Skin epidermis (tissue), 12 donors: Measurements from ENCODE around the gene PARVB.
"Not testable (repeated sequence)": the region's sequence is repeated elsewhere in the genome, so short reads cannot be mapped to it uniquely, and the experiment has no call there.

Source experiments
- H3K27ac ChIP-seq, 21 experiments: fragments of 200-600 bp; sonication (generic) in 11 of 21; one replicate each; pipeline ENCODE4 v1.5.0; 2020; ENCODE audit warnings: mild to moderate bottlenecking in 3 of 21, inconsistent platforms in 2 of 21, moderate library complexity in 2 of 21
- H3K4me3 ChIP-seq, 7 experiments: fragments of 200-600 bp; sonication (generic) in 2 of 7; one replicate each; pipeline ENCODE4 v1.5.0; 2020; ENCODE audit warnings: inconsistent platforms in 2 of 7, mild to moderate bottlenecking in 2 of 7, moderate library complexity in 1 of 7

Gene PARVB

DNA sequence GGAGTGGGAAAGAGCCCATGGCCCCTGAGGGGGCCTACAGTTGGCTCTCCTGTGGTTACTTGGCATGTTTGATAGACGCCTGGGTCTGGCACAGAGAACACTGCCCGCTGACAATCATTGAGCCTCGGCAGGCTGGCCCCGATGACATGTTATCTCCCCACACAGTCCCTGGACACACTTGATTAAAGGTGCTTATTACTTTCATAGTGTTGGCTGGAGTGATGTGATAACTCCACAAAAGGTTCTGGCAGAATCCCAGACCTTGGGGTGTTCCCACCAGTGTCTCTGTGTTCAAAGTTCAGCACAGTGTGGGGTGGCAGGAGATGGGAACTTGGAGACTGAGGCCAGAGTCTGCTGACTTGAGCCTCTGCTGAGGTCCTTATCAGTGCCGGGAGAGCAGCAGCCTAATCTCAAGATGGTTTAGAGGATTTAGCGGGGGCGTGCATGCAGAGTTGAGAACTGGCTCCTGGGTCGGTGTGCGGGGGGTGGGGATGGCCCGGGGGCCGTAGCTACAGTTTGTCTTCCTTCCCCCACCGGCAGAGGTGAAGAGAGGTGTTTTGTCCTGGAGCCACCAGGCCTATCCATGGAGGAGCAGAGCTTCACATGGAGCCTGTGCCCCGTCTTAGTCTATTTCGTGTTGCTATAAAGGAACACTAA is 22.5 kb downstream of the PARVB start:
- Histone ChIP-seq H3K4me3 (no peak overlapping the region), H3K27ac (no peak overlapping the region)

DNA sequence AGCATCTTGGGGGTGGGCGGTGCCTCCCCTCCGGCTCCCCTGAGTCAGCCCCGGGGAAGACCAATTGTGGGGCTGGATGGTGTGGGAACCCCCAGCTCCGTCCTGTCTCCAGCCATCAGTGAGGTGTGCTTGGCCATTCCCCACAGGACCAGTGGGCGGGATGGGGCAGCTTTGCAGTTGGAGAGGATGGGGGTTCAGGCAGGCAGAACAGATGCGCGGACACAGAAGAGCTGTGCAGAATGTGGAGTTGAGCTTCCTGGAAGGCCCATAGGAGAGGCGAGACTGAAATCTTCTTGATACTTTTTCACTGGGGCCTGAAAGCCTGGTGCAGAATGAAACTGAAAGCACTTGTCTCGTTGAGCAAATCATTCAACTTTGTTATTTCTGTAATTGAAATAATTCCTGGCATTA is 23.8 kb downstream of the PARVB start:
- Histone ChIP-seq H3K4me3 (no peak overlapping the region), H3K27ac (peak overlapping the region in 8 of 21 experiments; percentile 6 to 57 (median 47))

DNA sequence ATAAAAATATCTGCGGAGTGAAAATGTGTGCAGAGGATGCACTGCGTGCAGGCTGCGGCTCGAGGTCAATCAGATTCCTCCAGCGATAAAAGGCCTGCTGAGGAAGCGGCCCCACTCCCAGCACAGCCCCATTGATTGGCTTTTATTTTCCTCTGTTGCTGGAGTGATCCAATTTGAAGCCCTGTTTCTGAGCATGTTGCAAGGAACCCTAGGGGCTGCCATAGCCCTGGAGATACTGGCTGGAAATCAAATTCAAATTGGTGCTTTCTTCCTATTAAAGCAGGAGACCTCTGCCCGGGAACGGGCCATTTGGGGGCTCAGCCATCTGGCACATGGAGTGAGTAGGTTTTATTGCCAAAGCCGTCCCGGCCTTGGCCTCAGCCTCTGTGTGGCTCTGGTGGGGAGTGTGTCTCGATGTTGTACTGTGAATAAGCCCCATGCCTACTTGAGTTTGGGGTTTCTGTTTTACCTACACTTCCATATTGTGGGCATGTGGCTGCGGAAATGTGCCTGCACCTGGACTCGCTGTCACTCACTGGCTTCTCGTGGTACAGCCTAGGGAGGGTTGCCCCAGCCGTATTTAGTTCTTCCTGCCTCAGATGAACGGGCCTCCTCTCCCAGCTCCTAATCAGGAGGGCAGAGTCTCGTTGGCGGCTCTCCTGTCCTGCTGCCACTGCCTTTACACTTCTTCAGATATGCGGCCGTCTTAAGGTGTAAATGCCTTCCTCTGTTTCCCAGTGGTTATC is 25.6 kb downstream of the PARVB start:
- no peak overlapping the region for H3K27ac ChIP-seq

DNA sequence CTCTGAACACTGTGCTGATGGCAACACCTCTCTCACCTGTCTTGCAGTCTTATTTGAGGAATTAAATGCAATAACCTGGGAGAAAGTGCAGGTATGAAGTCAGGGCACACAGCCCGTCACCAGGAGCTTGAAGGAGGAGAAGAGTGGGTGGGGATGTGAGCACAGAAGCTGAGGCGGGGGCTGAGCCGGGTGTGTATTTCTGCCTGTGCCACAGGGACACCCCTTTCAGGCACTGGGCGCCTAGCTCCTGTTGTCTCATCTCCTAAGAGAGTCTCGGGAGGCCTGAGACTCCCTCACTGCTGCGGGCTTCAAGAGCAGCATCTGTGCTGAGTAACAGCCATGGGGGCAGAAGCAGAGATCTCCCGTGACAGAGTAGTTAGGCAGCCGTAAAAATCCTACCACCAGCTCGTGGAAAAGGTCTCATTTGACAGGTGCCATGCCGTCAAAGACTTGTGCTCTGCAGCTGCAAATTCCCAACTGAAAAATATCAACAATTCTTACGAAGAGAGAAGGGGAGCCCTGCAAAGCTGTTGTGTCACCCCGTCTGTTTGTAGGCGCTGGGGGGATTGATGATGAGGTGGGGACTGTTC is 26.8 kb downstream of the PARVB start:
- H3K27ac ChIP-seq, result peak overlapping the region in 2 of 21 experiments; percentile 7 to 20
- H3K4me3 ChIP-seq, result no peak overlapping the region

More for the DNA sequence above, 25.6 kb downstream of the PARVB start:
- no peak overlapping the region for H3K4me3 ChIP-seq

DNA sequence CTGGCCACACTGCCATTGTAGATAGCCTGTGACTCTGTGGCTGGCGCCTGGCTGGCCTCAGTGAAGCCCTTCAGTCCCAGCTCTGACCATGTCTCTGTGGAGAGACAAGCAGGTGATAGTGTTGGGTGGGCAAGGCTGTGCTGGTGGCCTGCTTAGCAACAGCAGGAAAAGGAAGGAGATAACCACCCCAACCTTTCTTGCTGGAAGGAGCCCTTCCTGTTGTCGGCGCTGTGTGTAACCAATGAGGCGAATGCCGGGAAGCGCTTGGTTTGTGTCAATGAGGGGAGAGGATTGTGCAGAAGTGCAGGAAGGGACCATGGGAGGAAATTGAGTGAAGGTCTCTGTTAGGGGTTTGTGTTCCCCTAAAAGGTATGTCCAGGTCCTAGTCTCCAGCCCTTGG is 27.3 kb downstream of the PARVB start:
- Histone ChIP-seq H3K27ac (peak overlapping the region in 2 of 21 experiments; percentile 7 to 62), H3K4me3 (no peak overlapping the region)

DNA sequence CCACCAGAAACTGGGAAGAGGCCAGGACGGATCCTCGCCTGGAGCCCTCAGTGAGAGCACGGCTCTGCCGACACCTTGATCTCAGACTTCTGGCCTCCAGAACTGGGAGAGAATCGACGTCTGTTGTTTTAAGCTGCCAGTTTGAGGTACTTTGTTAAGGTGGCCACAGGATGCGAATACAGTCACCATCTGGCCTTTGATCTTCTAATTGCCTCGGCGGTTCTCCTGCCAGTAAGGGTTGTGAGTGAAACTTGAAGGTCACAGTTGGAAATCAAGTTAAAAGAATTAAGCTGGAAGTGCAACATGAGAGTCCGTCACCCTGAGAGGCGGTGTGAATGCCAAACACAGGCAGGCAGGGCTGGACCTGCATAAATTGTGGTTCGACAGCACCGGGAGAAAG is 27.9 kb downstream of the PARVB start:
- Histone ChIP-seq H3K27ac (peak overlapping the region in 2 of 21 experiments; percentile 25 to 62), H3K4me3 (no peak overlapping the region)

DNA sequence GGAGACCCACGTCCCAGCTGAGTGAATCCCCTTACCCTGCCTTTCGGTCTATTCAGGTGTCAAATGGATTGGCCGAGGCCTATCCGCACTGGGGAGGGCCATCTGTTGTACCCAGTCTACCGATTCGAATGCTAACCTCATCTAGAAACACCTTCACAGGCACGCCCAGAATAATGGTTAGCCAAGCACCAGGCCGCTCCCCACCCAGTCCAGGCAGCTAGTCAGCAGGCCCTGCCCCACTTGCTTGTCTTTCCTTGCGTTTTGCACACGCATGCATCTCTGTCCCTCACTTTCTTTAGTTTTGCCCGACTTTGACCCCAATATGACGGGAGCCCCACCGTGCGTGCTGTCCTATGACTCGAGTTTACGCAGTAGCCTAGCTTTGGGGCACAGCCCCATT is 31.7 kb downstream of the PARVB start:
- H3K27ac ChIP-seq, result no peak overlapping the region
- no peak overlapping the region for H3K4me3 ChIP-seq

DNA sequence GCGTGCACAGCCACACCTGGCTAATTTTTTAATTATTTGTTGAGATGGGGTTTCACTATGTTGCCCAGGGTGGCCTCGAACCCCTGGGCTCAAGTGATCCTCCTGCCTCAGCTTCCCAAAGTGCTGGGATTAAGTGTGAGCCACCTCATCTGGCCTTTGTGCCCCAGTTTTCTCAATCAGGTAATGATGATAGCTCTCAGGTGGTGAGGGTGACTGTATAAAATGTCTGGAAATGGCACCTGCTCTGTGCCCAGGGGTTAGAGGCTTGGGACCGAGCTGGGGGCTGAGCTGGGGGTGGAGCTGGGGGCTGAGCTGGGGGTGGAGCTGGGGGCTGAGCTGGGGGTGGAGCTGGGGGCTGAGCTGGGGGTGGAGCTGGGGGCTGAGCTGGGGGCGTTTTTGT is 32.5 kb downstream of the PARVB start:
- H3K4me3 ChIP-seq, H3K27ac ChIP-seq: not testable (repeated sequence)

DNA sequence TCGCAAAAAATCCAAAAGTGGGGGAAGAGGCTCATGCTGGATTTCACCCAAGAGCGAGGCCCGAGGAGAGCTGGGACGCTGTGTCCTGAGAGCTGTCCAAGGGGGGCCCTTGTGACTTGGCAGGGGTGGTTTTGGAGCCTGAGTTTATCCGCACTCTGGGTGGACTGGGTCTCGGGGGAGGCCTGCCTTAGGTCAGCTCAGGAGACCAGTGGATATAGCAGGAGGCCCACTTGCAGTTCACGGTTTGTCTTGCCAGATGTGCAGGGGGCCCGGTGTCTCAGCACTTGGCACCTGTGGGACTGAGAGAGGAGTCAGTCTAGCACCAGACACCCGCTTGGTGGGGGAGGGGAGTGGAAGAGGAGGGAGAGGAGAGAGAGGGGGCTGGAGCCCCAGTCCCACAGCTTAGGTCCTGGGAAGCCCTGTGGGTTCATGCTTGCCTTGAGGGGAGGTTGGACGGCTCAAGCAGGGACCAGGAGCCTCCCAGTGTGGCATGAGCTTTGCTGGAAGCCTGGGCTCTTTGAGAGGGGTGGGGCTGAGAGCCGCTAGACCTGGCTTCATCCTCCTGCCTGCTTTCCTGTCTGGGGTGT is 33.4 kb downstream of the PARVB start:
- peak overlapping the region in 4 of 21 experiments; percentile 2 to 38 (median 12) for H3K27ac ChIP-seq
- H3K4me3 ChIP-seq, result no peak overlapping the region

DNA sequence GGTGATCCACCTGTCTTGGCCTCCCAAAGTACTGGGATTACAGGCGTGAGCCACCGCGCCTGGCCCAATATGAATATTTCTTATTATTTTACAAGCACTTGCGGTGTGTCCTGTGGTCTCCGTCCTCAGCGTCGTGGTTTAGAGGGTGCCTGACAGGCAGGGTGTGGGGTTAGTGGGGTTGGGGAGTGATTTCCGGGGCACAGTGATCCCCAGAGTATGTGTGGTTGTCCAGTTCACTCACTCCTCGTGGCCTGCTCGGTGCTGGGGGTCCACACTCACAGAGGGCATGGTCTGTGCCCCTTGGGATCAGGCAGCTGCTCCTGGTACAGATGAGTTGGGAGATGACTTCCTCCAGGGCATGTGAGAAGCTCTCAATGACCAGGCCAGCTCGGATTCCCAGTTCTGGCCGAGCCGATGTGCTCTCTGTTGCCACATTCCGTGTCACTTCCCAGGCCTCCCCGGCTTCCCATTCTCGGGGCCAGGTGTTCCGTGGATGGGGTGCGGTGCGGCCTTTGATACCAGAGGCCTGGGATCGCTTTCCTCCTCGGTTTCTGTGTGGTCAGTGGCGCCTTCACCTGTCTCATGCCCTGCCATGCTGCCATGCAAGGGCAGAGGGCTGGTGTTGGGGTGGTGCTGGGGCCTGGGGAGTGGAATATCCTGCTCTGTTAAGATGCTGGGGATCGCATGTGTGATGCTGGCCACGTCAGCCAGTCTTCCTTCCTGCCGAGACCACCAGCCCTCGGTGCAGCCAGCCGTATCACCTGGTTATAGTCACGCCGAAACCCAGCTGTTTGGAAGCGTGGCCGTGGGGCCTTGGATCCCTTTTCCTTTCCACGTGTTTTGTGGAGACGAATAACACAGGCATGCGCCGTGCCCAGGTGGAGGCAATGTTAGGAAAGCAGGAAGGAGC is 39.6 kb downstream of the PARVB start:
- H3K4me3 ChIP-seq, result no peak overlapping the region
- no peak overlapping the region for H3K27ac ChIP-seq

DNA sequence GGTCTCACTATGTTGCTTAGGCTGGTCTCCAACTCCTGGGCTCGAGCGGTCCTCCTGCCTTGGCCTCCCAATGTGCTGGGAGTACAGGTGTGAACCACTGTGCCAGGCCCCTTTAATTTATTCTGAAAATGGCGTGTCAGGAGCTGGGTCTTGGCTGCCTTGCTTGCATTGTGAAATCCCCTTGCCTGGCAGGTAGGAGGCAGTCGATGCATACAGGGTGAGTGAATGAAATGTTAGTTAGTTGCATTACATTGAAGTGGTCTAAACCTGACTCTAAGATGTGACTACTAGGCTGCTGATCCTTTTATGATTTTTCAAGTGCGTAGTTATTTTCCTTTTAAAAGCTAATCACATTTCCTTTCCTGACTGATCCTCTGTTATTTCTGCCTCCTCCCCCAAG is 42.9 kb downstream of the PARVB start:
- H3K27ac ChIP-seq, result peak overlapping the region in 2 of 21 experiments; percentile 25 to 51
- H3K4me3 ChIP-seq, result no peak overlapping the region

DNA sequence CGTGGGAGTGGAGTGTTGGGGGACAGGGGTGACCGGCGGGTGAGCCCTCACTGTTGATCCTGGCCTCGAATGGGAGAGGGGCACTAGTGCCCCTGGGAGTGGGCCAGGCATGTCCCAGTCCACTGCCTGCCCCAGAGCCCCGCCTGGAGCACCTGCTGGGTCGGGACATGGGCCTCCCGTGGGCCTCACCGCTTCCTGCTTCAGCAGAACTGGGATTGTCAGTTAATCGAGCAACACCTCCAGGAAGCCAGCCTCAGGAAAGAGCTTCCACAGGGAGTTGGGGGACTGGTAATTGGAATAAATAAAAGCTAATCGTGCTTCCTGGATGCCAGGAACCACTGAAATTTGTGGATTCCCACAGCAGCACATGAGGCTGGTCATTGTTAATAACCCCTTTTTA is 43.8 kb downstream of the PARVB start:
- Histone ChIP-seq H3K4me3 (no peak overlapping the region), H3K27ac (peak overlapping the region in 8 of 21 experiments; percentile 14 to 60 (median 34))

DNA sequence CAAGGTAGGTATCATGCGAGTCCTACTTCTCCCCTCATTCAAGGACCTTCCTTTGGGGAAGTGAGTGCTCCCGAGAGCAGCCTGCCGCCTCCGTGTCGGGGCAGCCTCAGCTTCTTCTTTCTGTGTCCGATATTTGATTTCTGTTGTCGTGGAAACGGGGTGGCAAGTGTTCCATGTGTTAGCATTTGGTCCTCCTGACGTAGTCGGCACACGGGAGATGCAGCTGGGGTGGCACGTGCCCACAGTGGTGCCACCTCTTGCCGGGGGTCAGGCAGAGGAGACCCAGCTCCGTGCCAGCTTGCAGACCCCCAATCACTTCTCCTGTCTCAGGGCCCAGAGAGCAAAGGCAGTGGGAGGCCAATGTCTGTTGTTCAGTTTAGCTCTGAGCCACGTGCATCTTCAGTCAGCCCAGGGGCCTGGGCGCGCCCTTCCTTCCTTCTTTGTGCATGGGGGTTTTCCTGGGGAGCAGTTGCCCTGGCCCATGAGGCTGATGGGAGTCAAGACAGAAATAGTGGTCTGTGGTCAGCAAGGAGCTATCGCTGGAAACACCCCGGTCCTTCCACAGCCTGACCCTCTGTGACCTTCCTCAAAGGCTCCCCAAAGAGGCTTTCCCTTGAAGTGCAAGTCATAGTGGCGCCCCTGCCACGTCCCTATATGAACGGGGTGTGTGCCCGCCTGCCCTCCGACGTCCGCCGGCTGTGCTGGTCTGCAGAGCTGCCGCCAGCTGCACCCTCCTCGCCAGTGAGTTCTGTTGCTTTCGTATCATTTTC is 44.5 kb downstream of the PARVB start:
- Histone ChIP-seq H3K27ac (peak overlapping the region in 6 of 21 experiments; percentile 14 to 60 (median 38)), H3K4me3 (no peak overlapping the region)

DNA sequence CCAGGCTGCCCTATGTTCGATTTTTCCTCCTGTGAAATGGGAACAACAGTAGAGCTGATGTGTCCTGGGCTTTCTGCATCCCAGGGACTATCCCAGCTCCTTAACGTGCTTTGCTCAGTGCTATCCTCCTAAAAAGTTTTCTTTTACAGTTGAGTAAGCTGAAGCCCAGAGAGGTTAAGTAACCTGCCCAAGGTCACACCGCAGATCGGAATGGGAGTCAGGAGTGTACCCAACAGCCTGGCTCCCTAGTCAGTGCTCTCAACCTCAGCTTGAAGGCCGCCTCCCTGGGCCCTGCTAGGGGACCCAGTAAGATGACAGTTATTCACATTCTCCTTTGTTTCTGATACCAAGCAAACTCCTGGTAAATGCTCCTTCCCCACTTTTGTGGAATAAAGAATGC is 45.9 kb downstream of the PARVB start:
- Histone ChIP-seq H3K27ac (no peak overlapping the region), H3K4me3 (no peak overlapping the region)

DNA sequence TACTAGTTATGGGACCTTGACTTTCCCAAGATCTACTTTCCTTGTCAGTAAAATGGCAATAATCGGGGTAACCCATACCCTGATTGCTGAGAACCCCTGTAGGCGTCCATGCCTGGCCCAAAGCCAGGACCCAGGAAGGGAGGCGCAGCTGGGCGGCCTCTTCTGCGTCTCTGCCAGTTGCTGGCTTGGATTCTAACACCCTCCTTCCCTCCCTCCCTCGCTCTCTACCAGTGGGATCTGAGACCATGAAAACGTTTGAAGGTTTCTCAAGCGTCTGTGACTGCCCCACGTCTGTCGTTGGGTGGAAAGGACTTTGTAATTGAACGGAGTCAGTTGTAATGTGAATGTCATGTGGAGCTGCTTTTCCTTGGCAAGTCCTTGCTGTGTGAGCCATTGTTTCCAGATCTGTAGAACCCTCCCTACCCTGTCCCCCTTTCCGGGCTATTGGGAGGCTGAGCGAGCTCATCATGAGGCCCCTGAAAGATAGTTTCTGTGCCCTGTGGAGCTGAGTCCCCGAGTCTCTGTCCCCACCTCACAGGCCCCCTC is 47.8 kb downstream of the PARVB start:
- Histone ChIP-seq H3K27ac (peak overlapping the region in 2 of 21 experiments; percentile 31 to 43), H3K4me3 (no peak overlapping the region)

DNA sequence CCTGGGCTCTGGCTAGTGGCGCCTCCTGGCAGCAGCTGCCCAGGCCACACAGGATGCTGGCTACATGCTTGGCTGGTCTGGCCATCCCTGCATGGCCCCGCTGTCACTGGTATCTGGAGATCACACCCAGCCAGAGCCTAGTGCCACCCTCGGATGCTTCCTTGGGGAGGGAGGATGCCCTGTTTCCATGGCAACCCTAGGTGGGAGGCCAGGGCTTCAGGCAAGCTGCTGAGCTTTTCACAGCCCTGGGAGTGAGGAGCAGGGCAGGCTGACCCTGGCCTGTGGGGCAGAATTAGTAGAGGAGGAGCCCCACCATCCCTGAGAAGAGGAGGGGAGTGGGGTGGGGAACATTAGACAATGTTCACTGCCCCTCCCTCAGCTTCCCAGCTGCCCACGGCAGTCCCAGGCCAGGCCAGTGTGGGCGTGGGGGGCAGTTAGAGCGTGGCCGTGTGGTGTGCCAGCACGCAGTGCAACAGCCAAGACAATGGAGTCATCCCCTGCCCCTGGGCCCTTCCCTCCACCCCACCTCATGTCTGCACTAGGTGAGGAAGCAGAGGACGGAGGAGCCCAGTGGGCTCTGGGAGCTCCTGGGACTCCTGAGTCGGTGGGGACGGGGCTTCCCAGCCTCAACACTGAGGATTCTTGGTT is 50.4 kb downstream of the PARVB start:
- Histone ChIP-seq H3K4me3 (no peak overlapping the region), H3K27ac (no peak overlapping the region)

DNA sequence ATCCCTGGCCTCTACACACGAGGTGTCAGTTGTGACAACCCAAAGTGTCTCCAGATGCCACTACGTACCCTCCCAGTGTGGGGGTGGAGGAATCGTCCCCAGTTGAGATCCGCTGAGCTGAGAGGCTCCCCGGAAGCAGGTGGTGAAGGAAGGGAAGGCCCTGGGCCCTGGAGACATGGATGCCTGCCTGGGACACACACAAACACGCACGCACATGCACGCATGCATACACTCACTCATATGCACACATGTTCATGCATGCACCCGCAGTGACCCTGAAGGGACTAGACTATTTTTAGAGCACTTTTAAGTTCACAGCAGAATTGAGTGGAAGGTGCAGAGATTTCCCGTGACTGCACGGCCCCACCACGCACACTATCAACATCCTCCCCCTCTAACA is 50.9 kb downstream of the PARVB start:
- Histone ChIP-seq H3K4me3 (no peak overlapping the region), H3K27ac (no peak overlapping the region)

DNA sequence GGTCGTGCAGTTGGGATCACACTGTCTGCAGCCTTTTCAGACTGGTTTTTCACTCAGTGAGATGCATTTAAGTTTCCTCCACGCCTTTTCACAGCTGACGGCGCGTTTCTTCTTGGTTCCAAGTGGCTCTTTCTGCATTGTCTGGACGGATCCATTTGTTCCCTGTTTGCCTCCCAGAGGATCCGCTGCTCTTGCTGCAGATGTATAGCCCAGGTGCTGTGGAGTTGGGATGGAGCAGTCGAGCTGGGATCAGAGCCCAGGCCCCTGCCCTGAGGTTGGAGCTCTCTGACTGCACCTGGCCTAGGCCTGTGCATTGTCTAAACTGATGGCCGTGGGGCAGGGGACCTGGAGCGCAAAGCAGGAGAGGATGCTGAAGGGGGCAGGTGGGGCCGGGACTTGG is 51.6 kb downstream of the PARVB start:
- no peak overlapping the region for H3K27ac ChIP-seq
- no peak overlapping the region for H3K4me3 ChIP-seq
